ENCODE measurements around the gene NUDT15.

- no peak for TF ChIP-seq CTCF (IDR thresholded peaks at IDR 0.05; ENCODE audit: low read depth, low read length, poor library complexity, severe bottlenecking)
- no peak for TF ChIP-seq EZH2phosphoT487 (IDR thresholded peaks at IDR 0.05; ENCODE audit: borderline replicate concordance, low read length)
Measured at GRCh38 chr13:48014359-48014758, 23.2 kb upstream of the NUDT15 start.
